H9 (cell line): ENCODE results near the gene GTF3C6. TPM values are rescaled to one million over a fixed set of nuclear protein-coding genes. Genes with fewer than 3 reads are reported as not detected.
A peak's percentile ranks its signal among the peaks of the same experiment; 100 is the strongest.

Source experiments
- DNase-seq: peaks from one replicate; pipeline ENCODE4 v3.0.0-alpha.2; 2017
- H2AFZ ChIP-seq: one replicate; pipeline ENCODE4 v1.6.1; 2013; ENCODE audit warnings: mild to moderate bottlenecking, low read length, control low read depth, moderate library complexity
- H2AK5ac ChIP-seq: 2 replicates; pipeline ENCODE4 v1.6.1; 2013; ENCODE audit warnings: low read length, control low read depth, mixed read lengths; ENCODE audit not compliant: insufficient read length
- H2BK120ac ChIP-seq: one replicate; pipeline ENCODE4 v1.6.1; 2013; ENCODE audit warnings: low read depth, mild to moderate bottlenecking, low read length, control low read depth, inconsistent platforms; ENCODE audit not compliant: poor library complexity, severe bottlenecking
- H2BK12ac ChIP-seq: 2 replicates; pipeline ENCODE4 v1.6.1; 2013; ENCODE audit warnings: low read length, control low read depth, mixed read lengths, low read depth; ENCODE audit not compliant: insufficient read length
- H2BK15ac ChIP-seq: 2 replicates; pipeline ENCODE4 v1.6.1; 2013; ENCODE audit warnings: low read depth, low read length, control low read depth
- H2BK20ac ChIP-seq: one replicate; pipeline ENCODE4 v1.6.1; 2013; ENCODE audit warnings: low read depth, mild to moderate bottlenecking, low read length, control low read depth, inconsistent platforms; ENCODE audit not compliant: poor library complexity, severe bottlenecking
- H2BK5ac ChIP-seq: 2 replicates; pipeline ENCODE4 v1.6.1; 2013; ENCODE audit warnings: low read length, control low read depth, mixed read lengths; ENCODE audit not compliant: insufficient read length
- H3K14ac ChIP-seq: 2 replicates; pipeline ENCODE4 v1.6.1; 2013; ENCODE audit warnings: low read length, control low read depth; ENCODE audit not compliant: insufficient read depth
- H3K18ac ChIP-seq: 2 replicates; pipeline ENCODE4 v1.6.1; 2013; ENCODE audit warnings: low read depth, mild to moderate bottlenecking, mixed read lengths, low read length, control low read depth; ENCODE audit not compliant: insufficient read length
- H3K23ac ChIP-seq: 2 replicates; pipeline ENCODE4 v1.6.1; 2013; ENCODE audit warnings: low read length, control low read depth, mixed read lengths, low read depth; ENCODE audit not compliant: insufficient read length
- H3K23me2 ChIP-seq: 2 replicates; pipeline ENCODE4 v1.6.1; 2013; ENCODE audit warnings: low read depth, mild to moderate bottlenecking, mixed read lengths, low read length, control low read depth; ENCODE audit not compliant: insufficient read length, poor library complexity, severe bottlenecking
- H3K27ac ChIP-seq: 2 replicates; pipeline ENCODE4 v1.5.1; 2013; ENCODE audit warnings: low read length, control low read depth, mixed read lengths, low read depth; ENCODE audit not compliant: insufficient read length
- H3K27me3 ChIP-seq: 2 replicates; pipeline ENCODE4 v1.6.1; 2013; ENCODE audit warnings: low read length, control low read depth, inconsistent platforms; ENCODE audit not compliant: insufficient read depth
- H3K4ac ChIP-seq: 2 replicates; pipeline ENCODE4 v1.6.1; 2013; ENCODE audit warnings: low read depth, mild to moderate bottlenecking, control low read depth, inconsistent platforms, low read length, moderate library complexity
- H3K4me1 ChIP-seq: 2 replicates; pipeline ENCODE4 v1.6.1; 2013; ENCODE audit warnings: low read length, control low read depth, inconsistent platforms; ENCODE audit not compliant: insufficient read depth
- H3K4me2 ChIP-seq: 2 replicates; pipeline ENCODE4 v1.6.1; 2013; ENCODE audit warnings: low read length, control low read depth, mixed read lengths; ENCODE audit not compliant: insufficient read length, insufficient read depth
- H3K56ac ChIP-seq: 2 replicates; pipeline ENCODE4 v1.6.1; 2013; ENCODE audit warnings: low read depth, mild to moderate bottlenecking, mixed read lengths, low read length, control low read depth; ENCODE audit not compliant: insufficient read length
- H3K79me1 ChIP-seq: 2 replicates; pipeline ENCODE4 v1.6.1; 2013; ENCODE audit warnings: low read depth, mild to moderate bottlenecking, moderate library complexity, low read length, control low read depth, inconsistent platforms; ENCODE audit not compliant: insufficient read depth, poor library complexity, severe bottlenecking
- H3K79me2 ChIP-seq: 2 replicates; pipeline ENCODE4 v1.6.1; 2013; ENCODE audit warnings: low read length, control low read depth, inconsistent platforms; ENCODE audit not compliant: insufficient read depth
- H3K9ac ChIP-seq: 2 replicates; pipeline ENCODE4 v1.6.1; 2013; ENCODE audit warnings: low read length, control low read depth, mixed read lengths; ENCODE audit not compliant: insufficient read length; ENCODE audit errors: extremely low read depth
- H3K9me3 ChIP-seq: one replicate; pipeline ENCODE4 v1.6.1; 2013; ENCODE audit warnings: low read depth, low read length, inconsistent platforms; ENCODE audit not compliant: control insufficient read depth
- H3T11ph ChIP-seq: one replicate; pipeline ENCODE4 v1.6.1; 2013; ENCODE audit warnings: mild to moderate bottlenecking, low read length, control low read depth, inconsistent platforms
- H4K20me1 ChIP-seq: one replicate; pipeline ENCODE4 v1.6.1; 2013; ENCODE audit not compliant: control insufficient read depth, insufficient read length, insufficient read depth
- H4K5ac ChIP-seq: 2 replicates; pipeline ENCODE4 v1.6.1; 2013; ENCODE audit warnings: low read depth, mild to moderate bottlenecking, mixed read lengths, low read length, control low read depth; ENCODE audit not compliant: insufficient read length
- H4K8ac ChIP-seq: replicated peaks from 2 replicates; pipeline ENCODE4 v1.6.1; 2013; ENCODE audit warnings: low read length, control low read depth, mixed read lengths, low read depth; ENCODE audit not compliant: insufficient read length
- H4K91ac ChIP-seq: 2 replicates; pipeline ENCODE4 v1.6.1; 2013; ENCODE audit warnings: low read depth, mild to moderate bottlenecking, moderate library complexity, mixed read lengths, low read length, control low read depth; ENCODE audit not compliant: insufficient read length
- H3K27ac Mint-ChIP-seq, 3 experiments: 2 replicates in 2 of 3; 3 replicates in 1 of 3; pipeline ENCODE4 v1.8.0; 2020 to 2021; ENCODE audit warnings: mixed read lengths in 3 of 3, mild to moderate bottlenecking in 1 of 3, moderate library complexity in 1 of 3
- H3K27me3 Mint-ChIP-seq: 2 replicates; pipeline ENCODE4 v1.8.0; 2021; ENCODE audit warnings: low read depth, mild to moderate bottlenecking, moderate library complexity, mixed read lengths
- H3K36me3 Mint-ChIP-seq, 3 experiments: 2 replicates in 2 of 3; 3 replicates in 1 of 3; pipeline ENCODE4 v1.8.0; 2020 to 2021; ENCODE audit warnings: low read depth in 3 of 3, mixed read lengths in 3 of 3; ENCODE audit not compliant: insufficient read depth in 1 of 3
- H3K4me1 Mint-ChIP-seq, 2 experiments: 2 replicates each; pipeline ENCODE4 v1.8.0; 2020; ENCODE audit warnings: mixed read lengths in 2 of 2
- H3K4me3 Mint-ChIP-seq, 2 experiments: 2 replicates in 1 of 2; 3 replicates in 1 of 2; pipeline ENCODE4 v1.8.0; 2020 to 2021; ENCODE audit warnings: mild to moderate bottlenecking in 2 of 2, mixed read lengths in 2 of 2, moderate library complexity in 1 of 2
- H3K9me3 Mint-ChIP-seq, 2 experiments: 2 replicates in 1 of 2; 3 replicates in 1 of 2; pipeline ENCODE4 v1.8.0; 2020; ENCODE audit warnings: mild to moderate bottlenecking in 2 of 2, mixed read lengths in 2 of 2, moderate library complexity in 1 of 2
- WGBS: extraction: QIAGEN DNeasy Blood & Tissue Kit; methylation state at CpG from one replicate; pipeline ENCODE4 v1.1.7; 2013; ENCODE audit warnings: missing lambda C conversion rate, low lambda C conversion rate, mixed read lengths; ENCODE audit not compliant: insufficient read length; ENCODE audit errors: extremely low coverage; 5-methylcytosine and 5-hydroxymethylcytosine counted together
- total RNA-seq: library from RNA; stranded (reverse); gene quantifications from 2 replicates; pipeline ENCODE4 v1.2.1, GENCODE V29; 2021
- TF ChIP-seq, protein P1 (sequence below): fragments of 200-600 bp; sonication (generic); conservative IDR thresholded peaks from 3 replicates; pipeline ENCODE4 v1.8.0; 2021; ENCODE audit warnings: antibody characterized with exemption, mild to moderate bottlenecking

Gene GTF3C6
- total RNA-seq, 1 experiment from 2014 or later: 106 TPM

DNA sequence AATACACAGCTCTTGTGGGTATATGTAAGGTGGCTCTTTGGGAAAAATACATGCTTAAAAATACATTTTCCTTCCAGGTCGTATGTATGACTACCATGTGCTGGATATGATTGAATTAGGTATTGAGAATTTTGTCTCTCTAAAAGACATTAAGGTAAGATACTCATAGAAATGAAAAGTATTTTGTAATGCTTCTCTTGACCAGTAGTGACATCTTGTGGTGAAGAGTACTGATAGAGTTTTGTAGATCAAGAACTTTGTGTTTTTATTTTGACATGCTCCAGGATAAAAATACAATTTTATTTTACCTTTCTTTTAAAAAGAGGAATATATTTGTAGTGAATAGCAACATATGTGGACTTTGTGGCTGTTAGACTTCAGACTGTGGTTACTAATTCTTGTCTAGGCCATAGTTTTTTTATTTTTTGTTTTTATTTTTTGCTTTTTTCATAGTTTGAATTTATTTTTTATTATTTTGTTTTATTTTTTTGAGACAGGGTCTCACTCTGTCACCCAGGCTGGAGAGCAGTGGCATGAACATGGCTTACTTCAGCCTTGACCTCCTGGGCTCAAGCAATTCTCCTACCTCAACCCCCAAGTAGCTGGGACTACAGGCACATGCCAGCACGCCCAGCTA lies 41.2 kb downstream of the GTF3C6 start:
- TF ChIP-seq, protein P1, sequence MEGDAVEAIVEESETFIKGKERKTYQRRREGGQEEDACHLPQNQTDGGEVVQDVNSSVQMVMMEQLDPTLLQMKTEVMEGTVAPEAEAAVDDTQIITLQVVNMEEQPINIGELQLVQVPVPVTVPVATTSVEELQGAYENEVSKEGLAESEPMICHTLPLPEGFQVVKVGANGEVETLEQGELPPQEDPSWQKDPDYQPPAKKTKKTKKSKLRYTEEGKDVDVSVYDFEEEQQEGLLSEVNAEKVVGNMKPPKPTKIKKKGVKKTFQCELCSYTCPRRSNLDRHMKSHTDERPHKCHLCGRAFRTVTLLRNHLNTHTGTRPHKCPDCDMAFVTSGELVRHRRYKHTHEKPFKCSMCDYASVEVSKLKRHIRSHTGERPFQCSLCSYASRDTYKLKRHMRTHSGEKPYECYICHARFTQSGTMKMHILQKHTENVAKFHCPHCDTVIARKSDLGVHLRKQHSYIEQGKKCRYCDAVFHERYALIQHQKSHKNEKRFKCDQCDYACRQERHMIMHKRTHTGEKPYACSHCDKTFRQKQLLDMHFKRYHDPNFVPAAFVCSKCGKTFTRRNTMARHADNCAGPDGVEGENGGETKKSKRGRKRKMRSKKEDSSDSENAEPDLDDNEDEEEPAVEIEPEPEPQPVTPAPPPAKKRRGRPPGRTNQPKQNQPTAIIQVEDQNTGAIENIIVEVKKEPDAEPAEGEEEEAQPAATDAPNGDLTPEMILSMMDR: peak; percentile 59
- Histone ChIP-seq H3K4me1 (no peaks in the 10 kb centered on the region), H3K4me2 (no peak overlapping the region), H2AFZ (no peak overlapping the region), H2BK20ac (no peak overlapping the region), H4K8ac (no peak overlapping the region), H2AK5ac (no peak overlapping the region), H3K9ac (no peak overlapping the region), H2BK12ac (no peak overlapping the region), H4K5ac (no peak overlapping the region), H3K23me2 (no peaks in the 10 kb centered on the region), H2BK15ac (no peak overlapping the region), H3K79me2 (0 out of 2 replicates have a peak, but pooled peaks cover 1% of the 10 kb centered on the region), H3K23ac (no peak overlapping the region), H3K14ac (no peak overlapping the region), H3K18ac (no peak overlapping the region), H2BK5ac (no peak overlapping the region), H3K27ac (no peak overlapping the region), H3K56ac (no peak overlapping the region), H2BK120ac (no peak overlapping the region), H3K79me1 (no peaks in the 10 kb centered on the region), H3K4ac (no peak overlapping the region), H3K27me3 (no peaks in the 10 kb centered on the region), H4K20me1 (no peaks in the 10 kb centered on the region), H3K9me3 (no peaks in the 10 kb centered on the region), H4K91ac (no peak overlapping the region), H3T11ph (no peak overlapping the region)
- H3K4me1 Mint-ChIP-seq: no peaks in the 10 kb centered on the region
- H3K9me3 Mint-ChIP-seq: no peaks in the 10 kb centered on the region
- no CpG with 5 or more reads among the region's 2 CpGs for WGBS
- no peak overlapping the region for H3K4me3 Mint-ChIP-seq
- H3K27ac Mint-ChIP-seq: no peak overlapping the region
- DNase-seq: no peak
- H3K36me3 Mint-ChIP-seq: peaks cover 49 to 87% (median 86%) of the 10 kb centered on the region in 3 experiments
- H3K27me3 Mint-ChIP-seq: no peaks in the 10 kb centered on the region
